Liver (tissue), 9 donors: ENCODE results near the gene GALNTL6. TPM values are rescaled to one million over a fixed set of nuclear protein-coding genes. Genes with fewer than 3 reads are reported as not detected.

Experiments used
- DNase-seq: peaks from one replicate; pipeline ENCODE4 v3.0.0-alpha.2; 2017; ENCODE audit warnings: low spot score
- H3K27ac ChIP-seq, 2 donors: one replicate each; pipeline ENCODE4 v1.7.0; 2013; ENCODE audit warnings: inconsistent platforms in 2 of 2, low read length in 2 of 2, control low read depth in 1 of 2, low read depth in 1 of 2, mild to moderate bottlenecking in 1 of 2
- H3K27me3 ChIP-seq, 4 donors: one replicate each; pipeline versions ENCODE4 v1.6.1 to v1.7.0; 2013; ENCODE audit warnings: low read length in 3 of 4, inconsistent platforms in 1 of 4, mild to moderate bottlenecking in 1 of 4, moderate library complexity in 1 of 4; ENCODE audit not compliant: control insufficient read depth in 4 of 4, insufficient read depth in 4 of 4
- H3K36me3 ChIP-seq, 4 donors: one replicate each; pipeline versions ENCODE4 v1.6.1 to v1.7.0; 2013; ENCODE audit warnings: low read length in 3 of 4, mild to moderate bottlenecking in 3 of 4, low read depth in 1 of 4, moderate library complexity in 1 of 4; ENCODE audit not compliant: control insufficient read depth in 4 of 4, insufficient read depth in 3 of 4
- H3K4me1 ChIP-seq, 4 donors: one replicate each; pipeline versions ENCODE4 v1.6.1 to v1.7.0; 2013; ENCODE audit warnings: low read length in 3 of 4, mild to moderate bottlenecking in 3 of 4, moderate library complexity in 1 of 4; ENCODE audit not compliant: control insufficient read depth in 4 of 4, insufficient read depth in 4 of 4
- H3K4me3 ChIP-seq, 3 donors: one replicate each; pipeline versions ENCODE4 v1.6.1 to v1.7.0; 2013; ENCODE audit warnings: low read length in 3 of 3, control low read depth in 1 of 3, low read depth in 1 of 3, mild to moderate bottlenecking in 1 of 3
- H3K9ac ChIP-seq, 2 donors: one replicate each; pipeline ENCODE4 v1.7.0; 2013; ENCODE audit warnings: low read length in 2 of 2, mild to moderate bottlenecking in 2 of 2, moderate library complexity in 2 of 2, control low read depth in 1 of 2, low read depth in 1 of 2
- H3K9me3 ChIP-seq, 4 donors: one replicate each; pipeline versions ENCODE4 v1.6.1 to v1.7.0; 2013; ENCODE audit warnings: low read length in 3 of 4; ENCODE audit not compliant: control insufficient read depth in 4 of 4
- ATF3 ChIP-seq: IDR thresholded peaks from 2 replicates; pipeline ENCODE4 v1.6.1; 2016; ENCODE audit warnings: antibody characterized with exemption
- CTCF ChIP-seq: fragments of 150-350 bp; IDR thresholded peaks from 2 replicates; pipeline ENCODE4 v1.5.1; 2017; ENCODE audit warnings: improper control_type of control experiment, low read depth, low read length; ENCODE audit not compliant: missing input control
- EGR1 ChIP-seq, 2 donors: IDR thresholded peaks; 2 replicates each; pipeline ENCODE4 v1.6.1; 2016 to 2018; ENCODE audit warnings: antibody characterized with exemption in 2 of 2, low read depth in 2 of 2
- FOXA1 ChIP-seq: IDR thresholded peaks from 2 replicates; pipeline ENCODE4 v1.6.1; 2016; ENCODE audit warnings: antibody characterized with exemption
- FOXA2 ChIP-seq: IDR thresholded peaks from 2 replicates; pipeline ENCODE4 v1.6.1; 2016; ENCODE audit warnings: antibody characterized with exemption
- GABPA ChIP-seq, 2 donors: IDR thresholded peaks in 1 of 2; conservative IDR thresholded peaks in 1 of 2; 2 replicates each; pipeline ENCODE4 v1.6.1; 2016; ENCODE audit warnings: antibody characterized with exemption in 2 of 2, mild to moderate bottlenecking in 1 of 2, moderate library complexity in 1 of 2
- HNF4A ChIP-seq, 2 donors: conservative IDR thresholded peaks; 2 replicates each; pipeline ENCODE4 v1.6.1; 2016; ENCODE audit warnings: antibody characterized with exemption in 2 of 2, mild to moderate bottlenecking in 2 of 2
- JUND ChIP-seq, 2 donors: IDR thresholded peaks; 2 replicates each; pipeline ENCODE4 v1.6.1; 2016; ENCODE audit warnings: antibody characterized with exemption in 2 of 2
- NR2F2 ChIP-seq: IDR thresholded peaks from 2 replicates; pipeline ENCODE4 v1.6.1; 2016; ENCODE audit warnings: antibody characterized with exemption
- RAD21 ChIP-seq, 2 donors: IDR thresholded peaks; 2 replicates each; pipeline ENCODE4 v1.6.1; 2016; ENCODE audit warnings: antibody characterized with exemption in 2 of 2, mild to moderate bottlenecking in 2 of 2
- SP1 ChIP-seq: IDR thresholded peaks from 2 replicates; pipeline ENCODE4 v1.6.1; 2018; ENCODE audit warnings: antibody characterized with exemption, mild to moderate bottlenecking
- TAF1 ChIP-seq: conservative IDR thresholded peaks from 2 replicates; pipeline ENCODE4 v1.6.1; 2016; ENCODE audit warnings: antibody characterized with exemption, mild to moderate bottlenecking
- YY1 ChIP-seq: IDR thresholded peaks from 2 replicates; pipeline ENCODE4 v1.6.1; 2016; ENCODE audit warnings: antibody characterized with exemption, mild to moderate bottlenecking
- WGBS: extraction: QIAGEN DNeasy Blood & Tissue Kit; methylation state at CpG from one replicate; pipeline ENCODE4 v1.1.7; 2013; 5-methylcytosine and 5-hydroxymethylcytosine counted together
- polyA plus RNA-seq, 2 donors: library from polyadenylated mRNA; stranded (reverse) in 1 of 2; unstranded in 1 of 2; fragments of 200-250 nt in 1 of 2; fragments of >200 nt in 1 of 2; fragmentation: Nextera tagmentation in 1 of 2; extraction: Ambion mirVana in 1 of 2; gene quantifications; one replicate each; pipeline versions ENCODE4 v1.2.1 to v1.2.3, GENCODE V29; 2013 to 2015
- total RNA-seq, 2 donors: library from RNA; depleted of rRNA; stranded (reverse); fragments of >200 nt; gene quantifications; one replicate each; pipeline ENCODE4 v1.2.3, GENCODE V29; 2014
- TF ChIP-seq, protein P1 (sequence below): IDR thresholded peaks from 2 replicates; pipeline ENCODE4 v1.6.1; 2016; ENCODE audit warnings: antibody characterized with exemption
- TF ChIP-seq, protein P2 (sequence below): IDR thresholded peaks from 2 replicates; pipeline ENCODE4 v1.6.1; 2016; ENCODE audit warnings: antibody characterized with exemption
- donor health status: healthy.
- donor health status: healthy.
- donor health status: healthy.
- donor health status: healthy.
- donor health status: healthy.

The GALNTL6 gene
- total and polyA plus RNA-seq, 4 donors = 0.06 to 0.08 TPM; not detected in 2

- H3K9ac ChIP-seq = no peak overlapping the region
- TF ChIP-seq, protein P1, sequence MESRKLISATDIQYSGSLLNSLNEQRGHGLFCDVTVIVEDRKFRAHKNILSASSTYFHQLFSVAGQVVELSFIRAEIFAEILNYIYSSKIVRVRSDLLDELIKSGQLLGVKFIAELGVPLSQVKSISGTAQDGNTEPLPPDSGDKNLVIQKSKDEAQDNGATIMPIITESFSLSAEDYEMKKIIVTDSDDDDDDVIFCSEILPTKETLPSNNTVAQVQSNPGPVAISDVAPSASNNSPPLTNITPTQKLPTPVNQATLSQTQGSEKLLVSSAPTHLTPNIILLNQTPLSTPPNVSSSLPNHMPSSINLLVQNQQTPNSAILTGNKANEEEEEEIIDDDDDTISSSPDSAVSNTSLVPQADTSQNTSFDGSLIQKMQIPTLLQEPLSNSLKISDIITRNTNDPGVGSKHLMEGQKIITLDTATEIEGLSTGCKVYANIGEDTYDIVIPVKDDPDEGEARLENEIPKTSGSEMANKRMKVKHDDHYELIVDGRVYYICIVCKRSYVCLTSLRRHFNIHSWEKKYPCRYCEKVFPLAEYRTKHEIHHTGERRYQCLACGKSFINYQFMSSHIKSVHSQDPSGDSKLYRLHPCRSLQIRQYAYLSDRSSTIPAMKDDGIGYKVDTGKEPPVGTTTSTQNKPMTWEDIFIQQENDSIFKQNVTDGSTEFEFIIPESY = no peak
- TF ChIP-seq RAD21 (IDR thresholded peaks at IDR 0.05) (no peak), ATF3 (no peak)
These were observed 1184.0 kb downstream of the GALNTL6 start for GRCh38 chr4:172997217-172997609.

GRCh38 chr4:172997856-172998255 lies 1184.7 kb downstream of the GALNTL6 start:
- TF ChIP-seq HNF4A (conservative IDR thresholded peaks at IDR 0.05) = no peak
- no peak for TF ChIP-seq NR2F2
- no peak for TF ChIP-seq SP1
- H3K27me3 ChIP-seq = no peaks in the 10 kb centered on the region
- no peak overlapping the region for H3K27ac ChIP-seq
- H3K36me3 ChIP-seq = no peaks in the 10 kb centered on the region
- no peak overlapping the region for H3K4me3 ChIP-seq
- H3K9me3 ChIP-seq = no peaks in the 10 kb centered on the region
- no peak overlapping the region for H3K9ac ChIP-seq
- no peak for DNase-seq
- no peaks in the 10 kb centered on the region for H3K4me1 ChIP-seq

More at GRCh38 chr4:172997217-172997609, 1184.0 kb downstream of the GALNTL6 start:
- Histone ChIP-seq H3K4me3 (no peak overlapping the region), H3K4me1 (no peaks in the 10 kb centered on the region), H3K36me3 (no peaks in the 10 kb centered on the region), H3K9me3 (no peaks in the 10 kb centered on the region), H3K27me3 (no peaks in the 10 kb centered on the region), H3K27ac (no peak overlapping the region)
- DNase-seq = no peak
- WGBS = 91% methylated on average over 6 of the region's 6 CpGs

DNA sequence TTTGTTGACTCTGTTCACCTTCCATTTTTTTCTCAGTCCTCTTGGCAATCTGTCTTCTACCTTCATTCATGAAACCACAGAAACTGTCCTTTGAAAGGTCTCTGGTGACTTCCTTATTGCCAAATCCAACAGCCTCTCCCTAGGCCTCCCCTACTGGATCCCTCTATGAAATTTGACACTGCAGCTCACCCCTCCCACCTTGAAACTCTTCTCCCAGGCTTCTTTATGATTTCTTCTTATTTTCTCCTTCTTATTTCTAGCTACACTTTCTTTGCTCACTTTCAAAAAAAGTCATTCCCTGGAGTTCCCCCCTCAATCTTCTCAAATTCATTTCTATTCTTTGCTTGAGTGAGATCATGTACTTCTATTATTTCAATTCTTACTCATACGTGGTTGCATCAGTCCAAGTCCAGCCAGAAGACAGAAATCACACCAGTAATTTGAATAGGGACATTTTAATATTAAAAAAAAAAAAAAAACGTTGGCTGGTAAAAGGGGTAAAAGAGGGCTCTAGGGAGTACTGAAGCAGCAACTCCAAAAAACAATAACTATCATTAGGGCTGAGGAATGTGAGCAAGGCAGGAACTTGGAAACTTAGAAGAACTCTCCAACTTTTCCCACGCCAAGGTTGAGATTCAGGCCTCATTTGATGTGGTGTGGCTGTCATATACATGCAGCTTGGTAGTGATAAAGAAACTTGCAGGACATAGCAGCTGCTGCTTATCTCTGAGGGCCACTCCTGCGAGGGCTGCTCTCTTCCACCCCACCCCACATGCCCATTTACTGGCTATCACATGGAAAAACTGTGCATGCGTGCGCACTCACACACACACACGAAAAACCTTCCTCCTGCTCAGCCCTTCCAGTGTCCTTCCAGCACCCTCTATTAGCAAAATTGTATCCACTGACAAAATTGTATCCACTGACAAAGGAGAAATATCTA lies 1185.6 kb downstream of the GALNTL6 start:
- H3K27ac ChIP-seq = no peak overlapping the region
- peak; percentile 83 for DNase-seq
- H3K4me3 ChIP-seq = no peak overlapping the region
- 77% methylated on average over 7 of the region's 7 CpGs for WGBS
- no peaks in the 10 kb centered on the region for H3K27me3 ChIP-seq
- H3K36me3 ChIP-seq = no peaks in the 10 kb centered on the region
- H3K9ac ChIP-seq = no peak overlapping the region
- no peaks in the 10 kb centered on the region for H3K9me3 ChIP-seq
- no peaks in the 10 kb centered on the region for H3K4me1 ChIP-seq
- TF ChIP-seq, protein P1 = no peak
- TF ChIP-seq HNF4A (conservative IDR thresholded peaks at IDR 0.05) = no peak
- no peak for TF ChIP-seq ATF3
- TF ChIP-seq SP1 = no peak
- TF ChIP-seq FOXA1 = no peak
- TF ChIP-seq RAD21 (IDR thresholded peaks at IDR 0.05) = no peak
- no peak for TF ChIP-seq EGR1 (IDR thresholded peaks at IDR 0.05; ENCODE audit: low read depth in 2 of 2)
- TF ChIP-seq NR2F2 = no peak
- no peak for TF ChIP-seq CTCF
- no peak for TF ChIP-seq FOXA2
- no peak for TF ChIP-seq YY1
- TF ChIP-seq TAF1 = no peak
- TF ChIP-seq GABPA (IDR thresholded peaks at IDR 0.05 in 1 of 2, conservative IDR thresholded peaks at IDR 0.05 in 1 of 2) = no peak
- TF ChIP-seq, protein P2, sequence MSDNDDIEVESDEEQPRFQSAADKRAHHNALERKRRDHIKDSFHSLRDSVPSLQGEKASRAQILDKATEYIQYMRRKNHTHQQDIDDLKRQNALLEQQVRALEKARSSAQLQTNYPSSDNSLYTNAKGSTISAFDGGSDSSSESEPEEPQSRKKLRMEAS = no peak
- no peak for TF ChIP-seq JUND (IDR thresholded peaks at IDR 0.05)
